Activated B cell treated with CpG ODN at 0.5 μM for 24 hours (primary cell): Measurements from ENCODE around the gene CCNB2. TPM values are rescaled to one million over a fixed set of nuclear protein-coding genes. Genes with fewer than 3 reads are reported as not detected.
"Not testable (repeated sequence)": the region's sequence is repeated elsewhere in the genome, so short reads cannot be mapped to it uniquely, and the experiment has no call there.

Experiments
- ATAC-seq: fragments of 200-7000 bp; cut with Tn5 transposase; one replicate; pipeline ENCODE4 v1.10.0; 2021; ENCODE audit warnings: low read depth, mild to moderate bottlenecking, moderate library complexity
- CTCF ChIA-PET: fragments of 350-600 bp; sonication (Branson Sonifier 250); formaldehyde crosslinking; loops from one replicate; lab custom pipeline; 2021; ENCODE audit warnings: antibody characterized with exemption; lab: Charles Lee
- POLR2A ChIA-PET: fragments of 350-600 bp; sonication (Branson Sonifier 250); formaldehyde crosslinking; loops from one replicate; lab custom pipeline; 2021; ENCODE audit warnings: antibody characterized with exemption; lab: Charles Lee
- DNase-seq: peaks from one replicate; pipeline ENCODE4 v3.0.0; 2022
- H3K27ac Mint-ChIP-seq: one replicate; pipeline ENCODE4 v1.8.0; 2020; ENCODE audit warnings: mixed read lengths
- H3K27me3 Mint-ChIP-seq: one replicate; pipeline ENCODE4 v1.8.0; 2021; ENCODE audit warnings: mixed read lengths
- H3K36me3 Mint-ChIP-seq: one replicate; pipeline ENCODE4 v1.8.0; 2021; ENCODE audit warnings: low read depth, mixed read lengths
- H3K4me1 Mint-ChIP-seq: one replicate; pipeline ENCODE4 v1.8.0; 2021; ENCODE audit warnings: mixed read lengths
- H3K4me3 Mint-ChIP-seq: one replicate; pipeline ENCODE4 v1.8.0; 2020; ENCODE audit warnings: mild to moderate bottlenecking, mixed read lengths
- H3K9me3 Mint-ChIP-seq: one replicate; pipeline ENCODE4 v1.8.0; 2020; ENCODE audit warnings: mixed read lengths
- CTCF ChIP-seq: fragments of 200-600 bp; IDR thresholded peaks from one replicate; pipeline ENCODE4 v1.8.0; 2022; ENCODE audit warnings: antibody characterized with exemption, mild to moderate bottlenecking
- intact Hi-C: fragments of 100-400 bp; cut with micrococcal nuclease; formaldehyde crosslinking; loops from one replicate; pipeline ENCODE4 v1.15.1; 2024
- total RNA-seq: library from RNA; stranded (reverse); gene quantifications from 2 replicates; pipeline ENCODE4 v1.2.3, GENCODE V29; 2022

CCNB2 gene
- total RNA-seq, 1 donor from 2014 or later: 0.82 TPM

- H3K4me1 Mint-ChIP-seq: peaks cover 6% of the 10 kb centered on the region
- CTCF ChIA-PET: no interaction called here
- intact Hi-C loops: no loop called here
- no peaks in the 10 kb centered on the region for H3K27me3 Mint-ChIP-seq
- H3K9me3 Mint-ChIP-seq: no peaks in the 10 kb centered on the region
- POLR2A ChIA-PET: no interaction called here
- no peak overlapping the region for H3K27ac Mint-ChIP-seq
- DNase-seq (no peak), ATAC-seq (no peak)
- H3K4me3 Mint-ChIP-seq: no peak overlapping the region
- no peak for TF ChIP-seq CTCF
- H3K36me3 Mint-ChIP-seq: no peaks in the 10 kb centered on the region
Measured at GRCh38 chr15:59116771-59117170, 11.8 kb downstream of the CCNB2 start.

- POLR2A ChIA-PET: interaction anchor here (0.8 kb wide), 1 partner anchor 373 kb away, joined by 6 read pairs; no protein-coding TSS in a partner anchor
- no peak overlapping the region for H3K27ac Mint-ChIP-seq
- H3K9me3 Mint-ChIP-seq: no peaks in the 10 kb centered on the region
- H3K27me3 Mint-ChIP-seq: no peaks in the 10 kb centered on the region
- no peaks in the 10 kb centered on the region for H3K36me3 Mint-ChIP-seq
- DNase-seq (no peak), ATAC-seq (no peak)
- no peak for TF ChIP-seq CTCF
- CTCF ChIA-PET: no interaction called here
- no peak overlapping the region for H3K4me3 Mint-ChIP-seq
- intact Hi-C loops: no loop called here
- H3K4me1 Mint-ChIP-seq: peaks cover 6% of the 10 kb centered on the region
Measured at GRCh38 chr15:59119625-59120024, 14.7 kb downstream of the CCNB2 start.

GRCh38 chr15:59120937-59121336 is 16.0 kb downstream of the CCNB2 start:
- ChIA-PET CTCF (no interaction called here), POLR2A (no interaction called here)
- intact Hi-C loops: no loop called here
- Mint-ChIP-seq H3K9me3 (no peaks in the 10 kb centered on the region), H3K4me3 (no peak overlapping the region), H3K27me3 (no peaks in the 10 kb centered on the region), H3K4me1 (peaks cover 6% of the 10 kb centered on the region), H3K27ac (no peak overlapping the region), H3K36me3 (no peaks in the 10 kb centered on the region)
- DNase-seq: no peak
- TF ChIP-seq CTCF: no peak
- ATAC-seq: no peak

- ChIA-PET CTCF (interaction anchor here (1.1 to 1.3 kb wide), 2 partner anchors 8 to 10 kb away, joined by 3 to 6 read pairs; no protein-coding TSS in a partner anchor), POLR2A (no interaction called here)
- no peak for TF ChIP-seq CTCF
- H3K4me3 Mint-ChIP-seq: no peak overlapping the region
- no peaks in the 10 kb centered on the region for H3K36me3 Mint-ChIP-seq
- ATAC-seq (no peak), DNase-seq (no peak)
- H3K9me3 Mint-ChIP-seq: peaks cover 5% of the 10 kb centered on the region
- H3K27me3 Mint-ChIP-seq: no peaks in the 10 kb centered on the region
- intact Hi-C loops: no loop called here
- no peak overlapping the region for H3K27ac Mint-ChIP-seq
- peaks cover 22% of the 10 kb centered on the region for H3K4me1 Mint-ChIP-seq
Measured at GRCh38 chr15:59124261-59124660, 19.3 kb downstream of the CCNB2 start.

GRCh38 chr15:59125683-59126082 is 20.7 kb downstream of the CCNB2 start:
- POLR2A ChIA-PET, H3K36me3 Mint-ChIP-seq, H3K4me3 Mint-ChIP-seq, H3K27me3 Mint-ChIP-seq, intact Hi-C loops, DNase-seq, H3K27ac Mint-ChIP-seq, ATAC-seq: not testable (repeated sequence)
- peaks cover 15% of the 10 kb centered on the region for H3K9me3 Mint-ChIP-seq
- H3K4me1 Mint-ChIP-seq: peaks cover 22% of the 10 kb centered on the region
- CTCF ChIA-PET: interaction anchor here (1.1 to 1.3 kb wide), 2 partner anchors 10 to 11 kb away, joined by 3 to 6 read pairs; no protein-coding TSS in a partner anchor

- ATAC-seq, intact Hi-C loops, POLR2A ChIA-PET, H3K4me3 Mint-ChIP-seq, H3K36me3 Mint-ChIP-seq, DNase-seq, H3K27me3 Mint-ChIP-seq: not testable (repeated sequence)
- Mint-ChIP-seq H3K4me1 (peaks cover 22% of the 10 kb centered on the region), H3K9me3 (peaks cover 15% of the 10 kb centered on the region), H3K27ac (peak overlapping the region; percentile 7)
- CTCF ChIA-PET: interaction anchor here (0.8 to 1.4 kb wide), 2 partner anchors 11 to 405 kb away, joined by 3 read pairs; no protein-coding TSS in a partner anchor
Measured at GRCh38 chr15:59127255-59127654, 22.3 kb downstream of the CCNB2 start.
